GM08714 (cell line): Measurements from ENCODE around the gene AKAP10.
A peak's percentile ranks its signal among the peaks of the same experiment; 100 is the strongest.
"Not testable (repeated sequence)": the region's sequence is repeated elsewhere in the genome, so short reads cannot be mapped to it uniquely, and the experiment has no call there.

Experiments
- H3K4me3 ChIP-seq: fragments of 200-500 bp; sonication (Bioruptor generic); 2 replicates; pipeline ENCODE4 v1.5.1; 2014; ENCODE audit warnings: mild to moderate bottlenecking, low read length, inconsistent platforms
- ZNF274 ChIP-seq: IDR thresholded peaks from 2 replicates; pipeline ENCODE4 v1.6.1; 2012; ENCODE audit warnings: mild to moderate bottlenecking, low read depth, low read length

AKAP10 gene, protein sequence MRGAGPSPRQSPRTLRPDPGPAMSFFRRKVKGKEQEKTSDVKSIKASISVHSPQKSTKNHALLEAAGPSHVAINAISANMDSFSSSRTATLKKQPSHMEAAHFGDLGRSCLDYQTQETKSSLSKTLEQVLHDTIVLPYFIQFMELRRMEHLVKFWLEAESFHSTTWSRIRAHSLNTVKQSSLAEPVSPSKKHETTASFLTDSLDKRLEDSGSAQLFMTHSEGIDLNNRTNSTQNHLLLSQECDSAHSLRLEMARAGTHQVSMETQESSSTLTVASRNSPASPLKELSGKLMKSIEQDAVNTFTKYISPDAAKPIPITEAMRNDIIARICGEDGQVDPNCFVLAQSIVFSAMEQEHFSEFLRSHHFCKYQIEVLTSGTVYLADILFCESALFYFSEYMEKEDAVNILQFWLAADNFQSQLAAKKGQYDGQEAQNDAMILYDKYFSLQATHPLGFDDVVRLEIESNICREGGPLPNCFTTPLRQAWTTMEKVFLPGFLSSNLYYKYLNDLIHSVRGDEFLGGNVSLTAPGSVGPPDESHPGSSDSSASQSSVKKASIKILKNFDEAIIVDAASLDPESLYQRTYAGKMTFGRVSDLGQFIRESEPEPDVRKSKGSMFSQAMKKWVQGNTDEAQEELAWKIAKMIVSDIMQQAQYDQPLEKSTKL

GRCh38 chr17:19977293-19978208, at the start of gene AKAP10:
Gene AKAP10, minus strand, starts transcription at chr17:19977828. Its CDS starts 149 bp downstream, at chr17:19977679.
- no peak for TF ChIP-seq ZNF274
- peak within 1 kb of the TSS; percentile 94 for H3K4me3 ChIP-seq

DNA sequence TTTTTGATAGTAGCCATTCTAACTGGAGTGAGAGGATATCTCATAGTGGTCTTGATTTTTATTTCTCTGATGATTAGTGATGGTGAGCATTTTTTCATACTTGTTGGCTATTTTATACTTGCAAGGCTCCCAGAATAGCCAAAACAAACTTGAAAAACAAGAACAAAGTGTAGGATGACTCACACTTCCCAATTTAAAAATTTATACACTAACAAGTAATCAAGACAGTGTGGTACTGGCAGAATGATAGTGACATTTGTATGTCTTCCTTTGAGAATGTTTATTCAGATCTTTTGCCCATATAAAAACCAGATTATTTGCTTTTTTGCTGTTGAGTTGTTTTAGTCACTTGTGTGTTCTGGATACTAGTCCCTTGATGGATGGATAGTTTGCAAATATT, 49.3 kb upstream of the AKAP10 start:
- TF ChIP-seq ZNF274 = no peak
- no peak overlapping the region for H3K4me3 ChIP-seq

- no peak overlapping the region for H3K4me3 ChIP-seq
- no peak for TF ChIP-seq ZNF274
Measured at GRCh38 chr17:20022701-20023100, 45.1 kb upstream of the AKAP10 start.

DNA sequence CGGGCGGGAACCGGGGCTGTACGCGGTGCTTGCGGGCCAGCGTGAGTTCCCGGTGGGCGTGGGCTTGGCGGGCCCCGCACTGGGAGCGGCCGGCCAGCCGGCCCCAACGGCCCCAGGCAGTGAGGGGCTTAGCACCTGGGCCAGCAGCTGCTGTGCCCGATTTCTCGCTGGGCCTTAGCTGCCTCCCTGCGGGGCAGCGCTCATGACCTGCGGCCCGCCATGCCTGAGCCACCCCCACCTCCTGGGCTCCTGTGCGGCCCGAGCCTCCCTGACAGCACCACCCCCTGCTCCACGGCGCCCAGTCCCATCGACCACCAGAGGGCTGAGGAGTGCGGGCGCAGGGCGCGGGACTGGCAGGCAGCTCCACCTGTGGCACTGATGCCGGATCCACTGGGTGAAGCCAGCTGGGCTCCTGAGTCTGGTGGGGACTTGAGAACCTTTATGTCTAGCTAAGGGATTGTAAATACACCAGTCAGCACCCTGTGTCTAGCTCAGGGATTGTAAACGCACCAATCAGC, 38.9 kb upstream of the AKAP10 start:
- not testable (repeated sequence) for H3K4me3 ChIP-seq

GRCh38 chr17:20012017-20012536, 34.4 kb upstream of the AKAP10 start:
- no peak for TF ChIP-seq ZNF274

DNA sequence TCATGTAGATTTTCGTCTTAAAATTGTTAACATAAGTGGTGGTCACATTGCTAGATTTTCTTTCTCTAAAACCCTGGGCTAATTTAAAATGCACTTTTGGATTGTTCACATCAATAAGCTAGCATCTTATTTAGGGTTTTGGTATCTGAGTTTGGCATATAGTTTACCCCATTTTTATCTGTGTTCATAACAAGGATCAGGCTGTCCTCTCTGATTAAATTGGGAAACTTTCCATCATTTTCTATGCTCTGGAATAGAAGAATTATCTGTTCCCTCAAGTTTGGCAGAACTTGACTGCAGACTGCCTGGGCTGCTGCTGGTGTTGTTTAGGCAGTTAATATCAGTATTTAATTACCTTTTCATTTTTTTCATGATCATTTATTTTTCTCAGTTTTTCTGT, 33.3 kb upstream of the AKAP10 start:
- no peak for TF ChIP-seq ZNF274
- H3K4me3 ChIP-seq = no peak overlapping the region; the same call in 1 of the 2 replicates

More at GRCh38 chr17:20012017-20012536, 34.4 kb upstream of the AKAP10 start:
- H3K4me3 ChIP-seq = no peak overlapping the region

DNA sequence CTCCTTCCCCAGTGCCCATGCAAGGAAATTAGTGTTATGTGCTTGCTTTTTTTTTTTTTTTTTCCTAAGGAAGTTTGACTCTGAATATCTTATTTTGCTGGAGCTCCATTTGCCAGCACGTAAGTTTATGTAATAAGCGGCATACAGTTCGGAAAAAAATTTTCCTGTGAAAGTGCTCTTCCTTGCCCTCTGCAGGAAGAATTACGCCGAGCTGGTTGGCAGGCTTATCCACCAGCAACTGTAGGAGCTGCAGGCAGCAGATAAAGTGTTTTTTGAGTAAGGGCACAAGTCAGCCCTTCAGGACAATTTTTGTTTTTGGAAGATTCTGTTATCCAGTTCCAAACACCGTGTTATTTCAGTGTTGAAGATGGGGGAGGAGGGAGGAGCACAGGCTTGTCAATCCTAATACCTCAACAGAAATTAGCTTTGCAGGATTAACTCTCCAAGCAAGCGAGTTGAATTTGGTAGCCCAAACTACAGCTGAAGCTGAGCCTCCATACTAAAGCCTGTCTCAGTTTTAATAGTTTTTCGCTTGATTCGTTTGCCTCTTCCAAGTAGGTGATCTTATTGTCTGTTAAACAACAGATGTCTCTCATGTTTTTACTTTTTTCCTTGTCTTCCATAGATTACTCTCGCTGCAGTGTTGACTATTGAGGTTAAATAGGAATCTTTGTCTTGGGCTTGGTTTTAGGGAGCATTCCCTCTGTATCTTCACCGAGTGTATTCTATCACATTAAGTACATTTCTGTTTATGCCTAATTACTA, 32.7 kb upstream of the AKAP10 start:
- H3K4me3 ChIP-seq = peak overlapping the region; percentile 56
- TF ChIP-seq ZNF274 = no peak

DNA sequence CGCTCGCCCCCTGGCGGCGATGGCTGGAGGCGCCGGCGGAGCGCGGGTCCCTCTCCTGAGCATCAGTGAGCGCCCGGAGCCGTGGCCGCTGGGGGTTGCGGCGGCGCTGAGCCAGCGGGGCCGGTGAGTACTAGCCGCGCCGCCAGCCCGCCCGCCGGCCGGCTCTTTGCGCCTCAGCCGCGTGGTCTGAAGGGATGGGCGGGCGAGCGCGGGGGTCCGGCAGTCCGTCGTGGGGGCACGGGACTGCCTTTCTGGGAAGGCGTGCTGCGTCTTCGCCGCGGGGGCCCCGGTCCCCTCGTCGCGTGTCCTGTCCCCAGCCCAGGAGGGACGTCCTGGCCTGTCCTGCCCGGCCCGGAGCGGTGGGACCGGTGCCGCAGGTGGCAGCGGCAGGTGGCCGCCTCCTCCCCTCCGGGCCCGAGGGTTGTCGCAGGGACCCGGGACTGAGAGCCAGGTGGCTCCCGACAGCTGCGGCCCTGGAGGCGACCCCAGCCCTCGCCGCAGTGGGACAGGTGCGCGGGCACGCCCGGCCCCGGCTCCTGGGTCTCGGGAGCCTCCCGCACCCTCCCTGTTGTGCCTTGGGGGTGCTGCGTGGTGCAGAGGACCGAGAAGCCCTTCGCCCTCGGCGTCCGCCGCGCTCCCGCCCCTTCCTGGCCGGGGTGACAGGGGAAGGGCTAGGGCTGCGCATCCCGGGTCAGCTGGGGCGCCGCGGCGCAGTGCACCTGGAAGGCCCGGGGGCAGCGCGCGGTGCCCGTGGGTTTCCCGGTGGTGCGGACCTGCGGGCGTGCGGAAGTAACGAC, 31.9 kb upstream of the AKAP10 start, which contains the start of gene SPECC1:
Gene SPECC1, plus strand, starts transcription at position 58 of the 797 bp plus-strand sequence. CDS start 87,293 bp downstream, outside the sequence.
- peak within 1 kb of the TSS; percentile 56 for H3K4me3 ChIP-seq
- no peak for TF ChIP-seq ZNF274

GRCh38 chr17:20009052-20009301, 31.3 kb upstream of the AKAP10 start:
- TF ChIP-seq ZNF274 = no peak

DNA sequence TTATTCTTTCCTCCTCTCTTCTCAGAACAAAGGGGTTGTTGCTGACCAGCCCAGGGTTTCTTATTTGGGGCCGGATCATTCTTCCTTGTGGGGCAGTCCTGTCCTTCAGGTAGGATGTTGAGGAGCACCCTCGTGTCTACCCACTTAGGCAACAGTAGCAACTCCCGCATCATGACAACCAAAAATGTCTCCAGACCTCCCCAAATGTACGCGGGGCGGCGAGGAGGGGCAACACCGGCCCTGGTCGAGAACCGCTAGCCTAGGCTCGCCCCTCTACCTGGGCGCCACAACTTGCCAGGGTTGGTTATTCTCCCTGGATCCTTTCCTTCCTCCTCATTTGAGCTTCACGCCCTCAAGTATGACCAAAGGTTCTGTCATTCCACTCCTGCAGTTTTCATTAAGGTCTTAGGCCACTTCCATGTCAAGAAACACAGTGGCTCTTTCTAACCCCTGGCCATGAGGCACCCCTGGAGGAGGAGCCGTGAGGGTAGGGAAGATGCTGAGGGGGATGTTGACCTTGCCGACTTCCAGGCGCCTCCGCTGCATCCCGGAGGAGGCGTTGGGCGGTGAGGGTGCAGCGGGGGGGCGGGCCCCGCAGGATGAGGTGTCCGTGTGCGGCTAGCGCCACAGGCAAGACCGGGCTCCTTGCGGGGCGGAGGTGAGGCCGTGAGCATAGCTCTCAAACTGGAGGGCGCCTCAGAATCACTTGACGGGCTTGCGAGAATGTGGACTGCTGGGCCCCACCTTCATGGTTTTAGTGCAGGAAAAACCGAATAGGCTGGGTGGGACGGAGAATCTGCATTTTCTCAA, 30.8 kb upstream of the AKAP10 start:
- no peak for TF ChIP-seq ZNF274
- H3K4me3 ChIP-seq = peak overlapping the region; percentile 56; the same call in 1 of the 2 replicates

More at GRCh38 chr17:20009052-20009301, 31.3 kb upstream of the AKAP10 start:
- H3K4me3 ChIP-seq = peak overlapping the region; percentile 56; the same call in 1 of the 2 replicates

DNA sequence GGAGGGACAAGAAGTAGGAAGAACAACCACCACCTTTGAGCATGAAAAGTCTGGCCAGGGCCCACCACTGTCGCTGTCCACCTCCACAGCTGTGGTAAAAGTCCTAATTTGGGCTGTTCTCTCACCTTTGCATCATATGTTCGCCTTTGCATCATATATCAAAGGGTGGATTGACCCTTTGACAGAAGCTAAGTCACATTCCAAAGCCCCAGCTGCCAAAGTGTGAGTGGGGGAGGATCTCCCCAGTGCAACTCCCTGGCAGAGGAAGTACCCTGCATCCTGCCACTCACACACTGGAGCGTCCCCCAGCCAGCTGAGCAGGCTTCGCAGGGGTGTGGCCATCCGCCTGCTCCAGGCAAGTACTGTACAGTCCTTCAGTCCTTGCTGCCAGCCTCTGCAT, 18.9 kb upstream of the AKAP10 start:
- TF ChIP-seq ZNF274 = no peak
- no peak overlapping the region for H3K4me3 ChIP-seq

GRCh38 chr17:19996086-19996485, 18.5 kb upstream of the AKAP10 start:
- H3K4me3 ChIP-seq = no peak overlapping the region
- no peak for TF ChIP-seq ZNF274
